CD4-positive, alpha-beta T cell treated with Interleukin-17A for 4 hours (primary cell): ENCODE results near the gene WDR81.
"Not testable (repeated sequence)": the region's sequence is repeated elsewhere in the genome, so short reads cannot be mapped to it uniquely, and the experiment has no call there.

Experiments used
- DNase-seq: peaks from one replicate; pipeline ENCODE4 v3.0.0-alpha.2; 2020; ENCODE audit warnings: mixed read lengths

Gene WDR81

GRCh38 chr17:1732241-1732832 lies 7.8 kb downstream of the WDR81 start:
- DNase-seq, result no peak

GRCh38 chr17:1732833-1733321 lies 8.4 kb downstream of the WDR81 start:
- no peak for DNase-seq

GRCh38 chr17:1733759-1734158 lies 9.3 kb downstream of the WDR81 start:
- DNase-seq, result no peak

GRCh38 chr17:1735418-1735817 lies 10.9 kb downstream of the WDR81 start:
- no peak for DNase-seq

- no peak for DNase-seq
Observed at GRCh38 chr17:1735834-1736347, 11.4 kb downstream of the WDR81 start.

DNA sequence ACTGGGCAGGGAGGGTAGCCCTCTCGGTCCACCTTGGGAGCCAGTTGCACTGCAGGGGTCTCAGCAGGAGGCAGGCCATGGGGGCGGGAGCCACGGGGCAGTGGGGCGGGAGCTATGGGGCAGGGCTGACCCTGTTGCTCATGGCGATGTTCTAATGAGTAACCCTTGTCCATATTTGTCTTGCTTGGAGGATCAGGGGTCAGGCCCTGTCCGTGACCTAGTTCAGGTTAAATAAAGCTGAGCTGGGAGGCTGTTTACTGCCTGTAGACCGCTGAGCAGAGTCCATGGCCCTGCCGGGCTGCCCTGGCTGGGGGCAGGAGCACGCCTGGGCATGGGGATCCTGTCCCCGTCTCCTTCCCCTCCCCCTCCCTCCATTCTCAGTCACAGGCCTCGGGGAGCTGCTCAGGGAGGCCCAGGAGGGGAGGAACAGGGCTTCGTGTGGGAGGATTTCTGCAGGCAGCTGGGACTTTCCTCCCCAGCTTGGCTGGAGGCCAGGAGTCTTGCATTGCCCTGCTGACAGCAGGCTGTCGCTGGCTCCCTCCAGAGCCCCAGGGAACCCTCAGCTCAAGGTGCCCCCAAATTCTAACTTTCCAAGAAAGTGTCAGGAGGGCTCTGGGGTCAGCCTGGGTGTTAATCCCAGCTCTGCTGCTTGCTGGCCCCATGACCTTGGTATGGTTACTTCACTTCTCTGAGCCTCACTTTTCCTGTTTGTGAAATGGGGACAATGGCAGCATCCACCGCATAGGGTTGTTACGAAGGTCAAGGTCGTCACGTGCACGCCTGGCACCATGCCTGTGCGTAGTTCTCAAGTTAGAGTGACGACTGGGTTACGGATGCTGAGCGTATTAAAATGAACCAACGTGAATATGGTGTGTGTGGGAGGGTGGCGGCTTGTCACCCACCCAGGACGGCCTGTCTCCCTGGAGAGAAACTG lies 12.1 kb downstream of the WDR81 start:
- DNase-seq, result no peak

DNA sequence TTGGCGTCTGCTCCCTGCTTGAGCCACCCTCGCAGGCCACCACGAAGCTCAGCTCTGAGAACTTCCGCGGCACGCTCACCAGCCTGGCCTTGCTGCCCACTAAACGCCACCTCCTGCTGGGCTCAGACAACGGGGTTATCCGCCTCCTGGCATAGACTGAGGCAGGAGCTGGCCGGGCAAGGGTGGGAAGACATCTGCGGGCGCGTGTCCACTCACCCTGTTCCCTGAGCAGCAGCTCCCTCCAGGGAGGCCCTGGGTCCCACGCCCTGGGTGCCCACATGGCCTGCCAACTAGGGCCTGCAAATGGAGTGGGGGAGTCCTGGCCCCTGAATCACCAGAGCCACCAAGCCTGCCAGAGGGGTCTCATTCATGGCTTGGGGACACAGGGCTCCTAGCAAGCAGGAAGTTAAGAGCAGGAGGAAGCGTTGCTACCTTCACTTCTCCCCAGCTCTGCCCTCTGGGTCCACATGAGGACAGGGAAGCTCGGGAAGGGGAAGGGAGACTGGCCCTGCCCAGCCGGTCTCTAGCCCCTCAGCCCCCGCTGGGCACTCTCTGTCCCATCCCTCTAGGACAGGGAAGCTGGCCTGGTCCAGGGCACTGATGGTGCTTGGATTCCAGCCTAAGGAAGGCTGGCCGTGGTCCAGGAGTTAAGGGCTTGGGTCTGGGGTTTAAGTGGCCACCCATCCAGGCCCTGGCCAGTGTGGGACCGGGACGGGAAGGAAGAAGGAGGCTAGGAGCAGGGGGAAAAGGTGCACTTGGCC lies 13.2 kb downstream of the WDR81 start:
- DNase-seq, result no peak

DNA sequence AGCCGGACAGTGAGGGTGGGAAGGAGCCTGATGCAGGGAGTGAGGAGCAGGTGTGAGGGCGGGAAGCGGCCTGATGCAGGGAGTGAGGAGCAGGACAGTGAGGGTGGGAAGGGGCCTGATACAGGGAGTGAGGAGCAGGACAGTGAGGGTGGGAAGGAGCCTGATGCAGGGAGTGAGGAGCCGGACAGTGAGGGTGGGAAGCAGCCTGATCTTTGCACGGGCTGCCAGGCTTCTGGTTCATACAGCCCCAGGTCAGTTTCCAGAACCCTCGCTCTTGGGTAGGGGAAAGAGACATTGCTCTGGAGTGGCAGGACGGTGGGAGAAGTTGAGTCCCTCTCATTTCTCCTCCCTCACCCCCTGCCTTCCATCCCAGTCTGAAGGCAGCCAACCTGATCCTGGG lies 17.4 kb downstream of the WDR81 start:
- DNase-seq, result not testable (repeated sequence)

- DNase-seq, result no peak
Observed at GRCh38 chr17:1742371-1743087, 18.0 kb downstream of the WDR81 start, which contains the start of gene SERPINF2. SERPINF2 (plus strand) TSS chr17:1742871; CDS start chr17:1744996, 2,125 bp downstream.

- no peak for DNase-seq
Observed at GRCh38 chr17:1743088-1743439, 18.6 kb downstream of the WDR81 start.

- DNase-seq, result no peak
Observed at GRCh38 chr17:1744551-1745512, 20.3 kb downstream of the WDR81 start.

DNA sequence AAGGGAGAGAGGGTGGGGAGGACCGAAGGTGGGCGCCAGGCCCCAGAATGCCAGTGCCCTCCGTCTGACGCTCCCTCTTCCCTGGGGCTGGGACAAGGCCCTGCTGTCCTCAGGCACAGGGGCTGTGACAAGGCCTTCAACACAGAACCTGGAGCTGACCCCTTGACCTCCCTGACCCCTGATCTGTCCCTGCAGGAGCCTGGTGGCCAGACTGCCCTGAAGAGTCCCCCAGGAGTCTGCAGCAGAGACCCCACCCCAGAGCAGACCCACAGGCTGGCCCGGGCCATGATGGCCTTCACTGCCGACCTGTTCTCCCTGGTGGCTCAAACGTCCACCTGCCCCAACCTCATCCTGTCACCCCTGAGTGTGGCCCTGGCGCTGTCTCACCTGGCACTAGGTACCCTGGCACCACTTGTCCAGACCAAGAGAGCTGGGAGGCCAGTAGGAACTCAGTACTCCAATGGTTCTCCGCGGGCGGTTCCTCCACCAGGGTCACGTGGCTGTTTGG lies 21.1 kb downstream of the WDR81 start:
- no peak for DNase-seq

DNA sequence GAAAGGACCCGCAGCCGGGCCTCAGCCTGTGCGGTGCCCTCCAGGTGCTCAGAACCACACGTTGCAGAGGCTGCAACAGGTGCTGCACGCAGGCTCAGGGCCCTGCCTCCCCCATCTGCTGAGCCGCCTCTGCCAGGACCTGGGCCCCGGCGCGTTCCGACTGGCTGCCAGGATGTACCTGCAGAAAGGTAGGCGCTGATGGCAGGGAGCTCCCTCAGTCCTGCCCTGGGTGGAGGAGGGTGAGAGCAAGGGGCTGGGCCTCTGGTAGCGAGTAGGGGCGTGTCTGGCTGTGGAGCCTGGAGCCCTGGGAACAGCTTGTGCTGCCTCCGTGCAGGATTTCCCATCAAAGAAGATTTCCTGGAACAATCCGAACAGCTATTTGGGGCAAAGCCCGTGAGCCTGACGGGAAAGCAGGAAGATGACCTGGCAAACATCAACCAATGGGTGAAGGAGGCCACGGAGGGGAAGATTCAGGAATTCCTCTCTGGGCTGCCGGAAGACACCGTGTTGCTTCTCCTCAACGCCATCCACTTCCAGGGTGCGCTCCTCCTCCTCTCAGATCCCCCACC lies 22.6 kb downstream of the WDR81 start:
- DNase-seq, result no peak

DNA sequence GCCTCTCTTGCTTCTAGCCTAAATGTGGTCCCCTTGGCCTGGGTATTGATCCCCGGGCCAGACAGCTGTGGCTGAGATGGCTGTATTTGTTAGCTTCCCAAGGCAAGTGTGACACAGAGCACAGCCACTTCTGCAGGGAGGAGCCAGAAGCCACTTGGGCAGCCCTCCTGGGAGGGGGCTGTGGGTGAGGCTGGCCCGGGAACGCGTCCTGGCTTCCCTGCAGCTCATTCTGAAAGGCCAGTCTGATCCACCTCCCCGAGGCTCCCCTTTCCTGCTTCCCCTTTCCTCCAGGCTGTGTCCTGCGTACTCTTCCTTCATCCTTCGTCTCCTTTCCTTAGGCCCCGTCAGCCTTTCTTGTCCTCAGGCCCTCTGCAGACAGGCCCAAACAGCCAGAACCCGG lies 26.1 kb downstream of the WDR81 start:
- no peak for DNase-seq

DNA sequence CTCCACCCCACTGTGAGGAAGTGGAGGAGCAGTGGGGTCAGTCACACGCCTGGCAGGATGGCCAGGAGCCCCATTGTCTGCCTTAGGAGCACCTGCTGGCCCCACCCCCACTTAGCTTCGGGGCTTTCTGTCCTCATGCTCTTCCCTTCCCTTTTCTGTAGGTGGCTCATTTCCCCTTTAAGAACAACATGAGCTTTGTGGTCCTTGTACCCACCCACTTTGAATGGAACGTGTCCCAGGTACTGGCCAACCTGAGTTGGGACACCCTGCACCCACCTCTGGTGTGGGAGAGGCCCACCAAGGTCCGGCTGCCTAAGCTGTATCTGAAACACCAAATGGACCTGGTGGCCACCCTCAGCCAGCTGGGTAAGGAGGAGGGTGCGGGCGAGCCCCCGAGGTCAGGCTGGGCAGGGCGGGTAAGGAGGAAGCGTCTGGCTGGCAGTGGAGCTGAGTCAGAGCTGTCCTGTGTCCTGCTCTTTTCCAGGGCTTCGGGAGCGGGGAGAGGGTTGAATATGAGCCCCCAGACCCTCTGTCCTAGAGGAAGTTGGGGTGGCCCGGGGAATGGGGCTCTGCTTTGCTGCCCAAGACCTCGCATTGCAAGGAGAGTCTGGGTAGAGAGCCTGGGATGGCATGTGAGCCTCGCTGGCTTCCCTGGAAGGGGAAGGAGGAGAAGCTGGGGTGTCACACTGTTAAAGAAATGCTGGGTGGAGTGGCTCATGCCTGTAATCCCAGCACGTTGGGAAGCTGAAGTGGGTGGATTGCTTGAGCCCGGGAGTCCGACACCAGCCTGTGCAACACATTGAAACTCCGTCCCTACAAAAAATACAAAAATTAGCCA lies 28.1 kb downstream of the WDR81 start:
- DNase-seq, result no peak

DNA sequence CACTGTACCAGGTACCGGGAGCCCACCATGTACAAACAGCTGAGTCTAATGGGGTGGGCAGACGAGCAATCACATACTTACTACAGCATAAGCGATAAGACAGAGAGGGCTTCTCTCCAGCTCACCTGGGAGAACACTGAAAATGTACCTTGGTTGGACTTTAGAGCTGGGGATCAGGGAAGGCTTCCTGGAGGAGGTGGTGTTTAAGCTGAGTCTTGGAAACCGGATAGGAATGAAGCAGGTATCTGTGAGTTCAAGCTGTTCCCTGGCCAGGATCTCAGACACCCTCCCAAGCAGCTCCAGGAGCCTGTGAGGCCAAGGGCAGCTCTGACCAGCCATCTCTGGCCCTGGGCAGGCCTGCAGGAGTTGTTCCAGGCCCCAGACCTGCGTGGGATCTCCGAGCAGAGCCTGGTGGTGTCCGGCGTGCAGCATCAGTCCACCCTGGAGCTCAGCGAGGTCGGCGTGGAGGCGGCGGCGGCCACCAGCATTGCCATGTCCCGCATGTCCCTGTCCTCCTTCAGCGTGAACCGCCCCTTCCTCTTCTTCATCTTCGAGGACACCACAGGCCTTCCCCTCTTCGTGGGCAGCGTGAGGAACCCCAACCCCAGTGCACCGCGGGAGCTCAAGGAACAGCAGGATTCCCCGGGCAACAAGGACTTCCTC lies 29.4 kb downstream of the WDR81 start:
- DNase-seq, result no peak

DNA sequence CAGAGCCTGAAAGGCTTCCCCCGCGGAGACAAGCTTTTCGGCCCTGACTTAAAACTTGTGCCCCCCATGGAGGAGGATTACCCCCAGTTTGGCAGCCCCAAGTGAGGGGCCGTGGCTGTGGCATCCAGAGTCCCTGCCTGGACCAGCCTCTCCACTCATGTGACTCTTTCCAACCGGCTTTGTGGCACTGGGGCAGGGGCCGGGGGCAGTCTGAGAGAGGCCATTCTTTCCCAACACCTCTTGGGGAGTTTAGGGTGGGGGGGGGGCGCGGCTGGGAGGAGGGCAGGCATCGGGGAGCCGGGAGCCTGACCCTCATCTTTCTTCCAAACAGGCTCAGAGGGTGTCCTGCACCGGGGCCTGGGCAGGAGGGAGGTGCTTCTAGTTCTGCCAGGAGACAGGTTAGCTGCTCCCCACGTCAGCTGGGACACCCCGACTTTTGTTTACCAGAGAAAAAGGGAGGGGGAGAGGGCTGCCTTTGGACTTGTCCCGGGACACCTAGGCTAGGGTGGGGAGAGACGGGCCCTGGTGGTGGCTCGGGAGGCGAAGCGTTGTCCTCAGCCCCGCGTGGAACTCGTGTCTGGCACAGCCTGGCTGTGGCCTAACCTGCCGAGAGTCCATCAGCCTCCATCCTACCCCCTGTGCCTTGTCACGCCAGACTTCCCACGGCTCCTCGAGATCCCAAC lies 30.1 kb downstream of the WDR81 start:
- no peak for DNase-seq

DNA sequence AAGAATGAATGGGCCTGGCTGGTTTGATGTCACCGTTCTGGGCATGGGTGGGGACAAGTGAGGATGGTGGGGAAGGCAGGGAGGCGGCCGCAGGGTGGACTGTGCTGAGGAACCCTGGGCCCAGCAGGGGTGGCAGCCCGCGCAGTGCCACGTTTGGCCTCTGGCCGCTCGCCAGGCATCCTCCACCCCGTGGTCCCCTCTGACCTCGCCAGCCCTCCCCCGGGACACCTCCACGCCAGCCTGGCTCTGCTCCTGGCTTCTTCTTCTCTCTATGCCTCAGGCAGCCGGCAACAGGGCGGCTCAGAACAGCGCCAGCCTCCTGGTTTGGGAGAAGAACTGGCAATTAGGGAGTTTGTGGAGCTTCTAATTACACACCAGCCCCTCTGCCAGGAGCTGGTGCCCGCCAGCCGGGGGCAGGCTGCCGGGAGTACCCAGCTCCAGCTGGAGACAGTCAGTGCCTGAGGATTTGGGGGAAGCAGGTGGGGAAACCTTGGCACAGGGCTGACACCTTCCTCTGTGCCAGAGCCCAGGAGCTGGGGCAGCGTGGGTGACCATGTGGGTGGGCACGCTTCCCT lies 30.8 kb downstream of the WDR81 start:
- no peak for DNase-seq
